B cell (primary cell): ENCODE results near the gene PPP1R11.

Experiments used
- CTCF ChIP-seq: fragments of 200-600 bp; IDR thresholded peaks from one replicate; pipeline ENCODE4 v1.8.0; 2022; ENCODE audit warnings: antibody characterized with exemption, mild to moderate bottlenecking
- EZH2 ChIP-seq: IDR thresholded peaks from 2 replicates; pipeline ENCODE4 v1.6.1; 2012; ENCODE audit warnings: borderline replicate concordance, low read depth, mild to moderate bottlenecking, moderate library complexity, low read length; ENCODE audit not compliant: insufficient read depth, poor library complexity, severe bottlenecking

DNA sequence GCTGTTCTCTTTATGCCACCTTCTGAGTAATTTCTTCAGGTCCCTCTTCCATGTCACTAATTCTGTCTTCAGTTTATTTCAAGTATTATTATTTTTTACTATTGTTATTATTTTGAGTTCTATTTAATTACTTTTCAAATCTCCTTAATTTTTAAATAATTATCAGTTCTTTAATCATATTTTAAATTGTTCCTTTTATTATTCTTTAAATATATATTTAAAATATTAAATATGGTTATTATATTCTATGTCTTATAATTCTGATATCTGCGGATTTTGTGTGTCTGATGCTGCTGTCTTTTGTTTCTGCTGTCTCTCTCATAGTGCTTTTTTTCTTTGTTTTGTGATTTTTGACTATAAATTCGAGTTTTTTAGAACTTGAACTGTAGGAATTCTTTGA lies 3.7 kb upstream of the PPP1R11 start:
- TF ChIP-seq CTCF (no peak), EZH2 (no peak)
